OCI-LY3 (cell line): ENCODE results near the gene AGBL1.

ENCODE experiments used
- EZH2phosphoT487 ChIP-seq: fragments of 200-600 bp; shearing (Covaris generic); IDR thresholded peaks from 2 replicates; pipeline ENCODE4 v1.6.1; 2018; ENCODE audit warnings: antibody characterized with exemption, mixed run types, low read depth
- TF ChIP-seq, protein P1 (sequence below): fragments of 200-600, 300-600 bp; sonication (generic); IDR thresholded peaks from 2 replicates; pipeline ENCODE4 v1.5.1; 2014; ENCODE audit warnings: antibody characterized with exemption, low read length, low read depth

GRCh38 chr15:86905625-86906256 lies 826.1 kb downstream of the AGBL1 start:
- TF ChIP-seq EZH2phosphoT487, result no peak
- TF ChIP-seq, protein P1, sequence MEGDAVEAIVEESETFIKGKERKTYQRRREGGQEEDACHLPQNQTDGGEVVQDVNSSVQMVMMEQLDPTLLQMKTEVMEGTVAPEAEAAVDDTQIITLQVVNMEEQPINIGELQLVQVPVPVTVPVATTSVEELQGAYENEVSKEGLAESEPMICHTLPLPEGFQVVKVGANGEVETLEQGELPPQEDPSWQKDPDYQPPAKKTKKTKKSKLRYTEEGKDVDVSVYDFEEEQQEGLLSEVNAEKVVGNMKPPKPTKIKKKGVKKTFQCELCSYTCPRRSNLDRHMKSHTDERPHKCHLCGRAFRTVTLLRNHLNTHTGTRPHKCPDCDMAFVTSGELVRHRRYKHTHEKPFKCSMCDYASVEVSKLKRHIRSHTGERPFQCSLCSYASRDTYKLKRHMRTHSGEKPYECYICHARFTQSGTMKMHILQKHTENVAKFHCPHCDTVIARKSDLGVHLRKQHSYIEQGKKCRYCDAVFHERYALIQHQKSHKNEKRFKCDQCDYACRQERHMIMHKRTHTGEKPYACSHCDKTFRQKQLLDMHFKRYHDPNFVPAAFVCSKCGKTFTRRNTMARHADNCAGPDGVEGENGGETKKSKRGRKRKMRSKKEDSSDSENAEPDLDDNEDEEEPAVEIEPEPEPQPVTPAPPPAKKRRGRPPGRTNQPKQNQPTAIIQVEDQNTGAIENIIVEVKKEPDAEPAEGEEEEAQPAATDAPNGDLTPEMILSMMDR, result no peak
